Measurements from ENCODE around the gene ARHGEF28. TPM values are rescaled to one million over a fixed set of nuclear protein-coding genes. Genes with fewer than 3 reads are reported as not detected.

The ARHGEF28 gene
- total and polyA plus RNA-seq, 9 of the 15 experiments (the other 6 are each of a cell fraction or from before 2014, with no cell fraction given) = 0.27 TPM; not detected in 8

DNA sequence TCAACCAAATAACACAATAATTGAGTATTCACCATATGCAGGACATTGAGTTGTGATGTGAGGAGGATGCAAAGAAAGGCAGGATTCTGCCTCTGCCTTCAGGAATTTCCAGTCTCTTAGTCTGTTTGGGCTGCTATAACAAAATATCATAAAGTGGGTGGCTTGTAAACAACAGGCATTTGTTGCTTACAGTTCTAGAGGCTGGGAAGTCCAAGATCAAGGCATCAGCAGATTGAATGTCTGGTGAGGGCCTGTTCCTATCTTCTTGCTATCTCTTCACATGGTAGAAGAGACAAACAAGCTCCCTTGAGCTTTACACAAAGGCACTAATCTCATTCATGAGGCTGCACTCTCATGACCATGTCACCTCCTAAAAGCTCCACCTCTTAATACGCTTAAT lies 360.7 kb downstream of the ARHGEF28 start:
- ChIA-PET CTCF (ENCODE audit: low intra/inter-chr PET ratio) (no interaction called here), POLR2A (no interaction called here)
- 0% methylated on average over 1 of the region's 1 CpG for WGBS (ENCODE audit: insufficient coverage, low coverage, missing lambda C conversion rate)
- DNase-seq (ENCODE audit: extremely low read depth in 1 of 4, low spot score in 3 of 4) = no peak
- Histone ChIP-seq H4K20me1 (replicated peaks; ENCODE audit: control insufficient read depth, insufficient read depth, low read length) (no peaks in the 10 kb centered on the region), H3K9me3 (replicated peaks; ENCODE audit: control insufficient read depth, insufficient read depth, low read depth, low read length) (no peaks in the 10 kb centered on the region), H3K27ac (ENCODE audit: extremely low read depth, low read depth, low read length) (no peak overlapping the region), H3K9me1 (ENCODE audit: control insufficient read depth, insufficient read depth, low read length) (no peaks in the 10 kb centered on the region), H3K9ac (ENCODE audit: insufficient read depth in 1 of 2, low read depth in 2 of 2, low read length in 2 of 2) (no peak overlapping the region), H3K36me3 (ENCODE audit: control insufficient read depth, insufficient read depth, low read length) (no peaks in the 10 kb centered on the region), H2AFZ (ENCODE audit: low read depth, low read length) (no peak overlapping the region), H3K4me2 (ENCODE audit: insufficient read depth, low read length) (no peak overlapping the region), H3K27me3 (ENCODE audit: control insufficient read depth in 2 of 2, insufficient read depth in 2 of 2, low read length in 2 of 2) (no peaks in the 10 kb centered on the region), H3K79me2 (ENCODE audit: control insufficient read depth, insufficient read depth, low read length) (no peaks in the 10 kb centered on the region), H3K4me1 (replicated peaks in 1 of 2; ENCODE audit: control insufficient read depth in 2 of 2, insufficient read depth in 2 of 2, low read length in 2 of 2) (no peaks in the 10 kb centered on the region), H3K4me3 (no peak overlapping the region)
- TF ChIP-seq NCOA2 (IDR thresholded peaks at IDR 0.05; ENCODE audit: partially characterized antibody in 2 of 2) = no peak
- no peak for TF ChIP-seq KDM5B (IDR thresholded peaks at IDR 0.05; ENCODE audit: insufficient replicate concordance, low read depth, low read length)
- TF ChIP-seq HNRNPL (IDR thresholded peaks at IDR 0.05; ENCODE audit: low read depth, low read length) = no peak
- no peak for TF ChIP-seq ZNF24 (IDR thresholded peaks at IDR 0.05)
- TF ChIP-seq RBM22 (IDR thresholded peaks at IDR 0.05; ENCODE audit: low read depth, low read length, poor library complexity, severe bottlenecking) = no peak
- TF ChIP-seq, protein P1, sequence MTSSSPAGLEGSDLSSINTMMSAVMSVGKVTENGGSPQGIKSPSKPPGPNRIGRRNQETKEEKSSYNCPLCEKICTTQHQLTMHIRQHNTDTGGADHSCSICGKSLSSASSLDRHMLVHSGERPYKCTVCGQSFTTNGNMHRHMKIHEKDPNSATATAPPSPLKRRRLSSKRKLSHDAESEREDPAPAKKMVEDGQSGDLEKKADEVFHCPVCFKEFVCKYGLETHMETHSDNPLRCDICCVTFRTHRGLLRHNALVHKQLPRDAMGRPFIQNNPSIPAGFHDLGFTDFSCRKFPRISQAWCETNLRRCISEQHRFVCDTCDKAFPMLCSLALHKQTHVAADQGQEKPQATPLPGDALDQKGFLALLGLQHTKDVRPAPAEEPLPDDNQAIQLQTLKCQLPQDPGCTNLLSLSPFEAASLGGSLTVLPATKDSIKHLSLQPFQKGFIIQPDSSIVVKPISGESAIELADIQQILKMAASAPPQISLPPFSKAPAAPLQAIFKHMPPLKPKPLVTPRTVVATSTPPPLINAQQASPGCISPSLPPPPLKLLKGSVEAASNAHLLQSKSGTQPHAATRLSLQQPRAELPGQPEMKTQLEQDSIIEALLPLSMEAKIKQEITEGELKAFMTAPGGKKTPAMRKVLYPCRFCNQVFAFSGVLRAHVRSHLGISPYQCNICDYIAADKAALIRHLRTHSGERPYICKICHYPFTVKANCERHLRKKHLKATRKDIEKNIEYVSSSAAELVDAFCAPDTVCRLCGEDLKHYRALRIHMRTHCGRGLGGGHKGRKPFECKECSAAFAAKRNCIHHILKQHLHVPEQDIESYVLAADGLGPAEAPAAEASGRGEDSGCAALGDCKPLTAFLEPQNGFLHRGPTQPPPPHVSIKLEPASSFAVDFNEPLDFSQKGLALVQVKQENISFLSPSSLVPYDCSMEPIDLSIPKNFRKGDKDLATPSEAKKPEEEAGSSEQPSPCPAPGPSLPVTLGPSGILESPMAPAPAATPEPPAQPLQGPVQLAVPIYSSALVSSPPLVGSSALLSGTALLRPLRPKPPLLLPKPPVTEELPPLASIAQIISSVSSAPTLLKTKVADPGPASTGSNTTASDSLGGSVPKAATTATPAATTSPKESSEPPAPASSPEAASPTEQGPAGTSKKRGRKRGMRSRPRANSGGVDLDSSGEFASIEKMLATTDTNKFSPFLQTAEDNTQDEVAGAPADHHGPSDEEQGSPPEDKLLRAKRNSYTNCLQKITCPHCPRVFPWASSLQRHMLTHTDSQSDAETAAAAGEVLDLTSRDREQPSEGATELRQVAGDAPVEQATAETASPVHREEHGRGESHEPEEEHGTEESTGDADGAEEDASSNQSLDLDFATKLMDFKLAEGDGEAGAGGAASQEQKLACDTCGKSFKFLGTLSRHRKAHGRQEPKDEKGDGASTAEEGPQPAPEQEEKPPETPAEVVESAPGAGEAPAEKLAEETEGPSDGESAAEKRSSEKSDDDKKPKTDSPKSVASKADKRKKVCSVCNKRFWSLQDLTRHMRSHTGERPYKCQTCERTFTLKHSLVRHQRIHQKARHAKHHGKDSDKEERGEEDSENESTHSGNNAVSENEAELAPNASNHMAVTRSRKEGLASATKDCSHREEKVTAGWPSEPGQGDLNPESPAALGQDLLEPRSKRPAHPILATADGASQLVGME (CRISPR knock-in tag; IDR thresholded peaks at IDR 0.05) = no peak
- TF ChIP-seq MEF2D (tag; conservative IDR thresholded peaks at IDR 0.05; ENCODE audit: low read depth) = no peak
- TF ChIP-seq ZNF133 (CRISPR knock-in tag; IDR thresholded peaks at IDR 0.05) = no peak
- no peak for TF ChIP-seq PHTF2 (CRISPR knock-in tag; IDR thresholded peaks at IDR 0.05)
- TF ChIP-seq ZNF431 (CRISPR knock-in tag; IDR thresholded peaks at IDR 0.05) = no peak
- no peak for TF ChIP-seq CREBBP (IDR thresholded peaks at IDR 0.05; ENCODE audit: low read depth, low read length)
- no peak for TF ChIP-seq NEUROD1 (IDR thresholded peaks at IDR 0.05; ENCODE audit: borderline replicate concordance, low read depth, low read length, partially characterized antibody)
- no peak for TF ChIP-seq NR1H2 (CRISPR knock-in tag; IDR thresholded peaks at IDR 0.05)
- TF ChIP-seq, protein P2, sequence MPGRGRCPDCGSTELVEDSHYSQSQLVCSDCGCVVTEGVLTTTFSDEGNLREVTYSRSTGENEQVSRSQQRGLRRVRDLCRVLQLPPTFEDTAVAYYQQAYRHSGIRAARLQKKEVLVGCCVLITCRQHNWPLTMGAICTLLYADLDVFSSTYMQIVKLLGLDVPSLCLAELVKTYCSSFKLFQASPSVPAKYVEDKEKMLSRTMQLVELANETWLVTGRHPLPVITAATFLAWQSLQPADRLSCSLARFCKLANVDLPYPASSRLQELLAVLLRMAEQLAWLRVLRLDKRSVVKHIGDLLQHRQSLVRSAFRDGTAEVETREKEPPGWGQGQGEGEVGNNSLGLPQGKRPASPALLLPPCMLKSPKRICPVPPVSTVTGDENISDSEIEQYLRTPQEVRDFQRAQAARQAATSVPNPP (IDR thresholded peaks at IDR 0.05; ENCODE audit: borderline replicate concordance, insufficient read depth, insufficient read length) = no peak
- TF ChIP-seq, protein P3, sequence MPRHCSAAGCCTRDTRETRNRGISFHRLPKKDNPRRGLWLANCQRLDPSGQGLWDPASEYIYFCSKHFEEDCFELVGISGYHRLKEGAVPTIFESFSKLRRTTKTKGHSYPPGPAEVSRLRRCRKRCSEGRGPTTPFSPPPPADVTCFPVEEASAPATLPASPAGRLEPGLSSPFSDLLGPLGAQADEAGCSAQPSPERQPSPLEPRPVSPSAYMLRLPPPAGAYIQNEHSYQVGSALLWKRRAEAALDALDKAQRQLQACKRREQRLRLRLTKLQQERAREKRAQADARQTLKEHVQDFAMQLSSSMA (CRISPR knock-in tag; IDR thresholded peaks at IDR 0.05) = no peak
- TF ChIP-seq POLR2AphosphoS5 (IDR thresholded peaks at IDR 0.05; ENCODE audit: control insufficient read depth, insufficient read depth, low read depth, low read length) = no peak
- no TSS peak for BruUV-seq (replicated peaks)
- FAIRE-seq = no peak
- in situ Hi-C loops (cut with MboI) = no loop called here
- intact Hi-C loops (cut with micrococcal nuclease) = no loop called here
- no peak for ATAC-seq
